Hepatocyte (in vitro differentiated cells): Measurements from ENCODE around the gene KRTAP10-8.

Experiments used
- EZH2phosphoT487 ChIP-seq: fragments of 200-600 bp; sonication (generic); IDR thresholded peaks from one replicate; pipeline ENCODE4 v1.6.1; 2018; ENCODE audit warnings: antibody characterized with exemption, mild to moderate bottlenecking, low read depth, moderate library complexity; ENCODE audit not compliant: unreplicated experiment, severe bottlenecking
- TF ChIP-seq, protein P1 (sequence below): fragments of 200-600 bp; sonication (generic); IDR thresholded peaks from 2 replicates; pipeline ENCODE4 v1.5.1; 2016; ENCODE audit warnings: antibody characterized with exemption, mild to moderate bottlenecking; ENCODE audit not compliant: poor library complexity

- TF ChIP-seq, protein P1, sequence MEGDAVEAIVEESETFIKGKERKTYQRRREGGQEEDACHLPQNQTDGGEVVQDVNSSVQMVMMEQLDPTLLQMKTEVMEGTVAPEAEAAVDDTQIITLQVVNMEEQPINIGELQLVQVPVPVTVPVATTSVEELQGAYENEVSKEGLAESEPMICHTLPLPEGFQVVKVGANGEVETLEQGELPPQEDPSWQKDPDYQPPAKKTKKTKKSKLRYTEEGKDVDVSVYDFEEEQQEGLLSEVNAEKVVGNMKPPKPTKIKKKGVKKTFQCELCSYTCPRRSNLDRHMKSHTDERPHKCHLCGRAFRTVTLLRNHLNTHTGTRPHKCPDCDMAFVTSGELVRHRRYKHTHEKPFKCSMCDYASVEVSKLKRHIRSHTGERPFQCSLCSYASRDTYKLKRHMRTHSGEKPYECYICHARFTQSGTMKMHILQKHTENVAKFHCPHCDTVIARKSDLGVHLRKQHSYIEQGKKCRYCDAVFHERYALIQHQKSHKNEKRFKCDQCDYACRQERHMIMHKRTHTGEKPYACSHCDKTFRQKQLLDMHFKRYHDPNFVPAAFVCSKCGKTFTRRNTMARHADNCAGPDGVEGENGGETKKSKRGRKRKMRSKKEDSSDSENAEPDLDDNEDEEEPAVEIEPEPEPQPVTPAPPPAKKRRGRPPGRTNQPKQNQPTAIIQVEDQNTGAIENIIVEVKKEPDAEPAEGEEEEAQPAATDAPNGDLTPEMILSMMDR: no peak
- TF ChIP-seq EZH2phosphoT487: no peak
Measured at GRCh38 chr21:44589094-44589493, 22.8 kb upstream of the KRTAP10-8 start.
